COLO668 (cell line): Measurements from ENCODE around the gene FERD3L.
"Not testable (repeated sequence)": the region's sequence is repeated elsewhere in the genome, so short reads cannot be mapped to it uniquely, and the experiment has no call there.

Experiments
- DNase-seq: peaks from one replicate; lab custom pipeline; 2025; ENCODE audit not compliant: unreplicated experiment; lab: John Stamatoyannopoulos, UW

The FERD3L gene

GRCh38 chr7:19144661-19145433 lies at the start of gene FERD3L:
Gene FERD3L (minus strand): TSS chr7:19145421. CDS start chr7:19145362, 59 bp downstream.
- DNase-seq: no peak

GRCh38 chr7:19194417-19194816 lies 49.2 kb upstream of the FERD3L start:
- DNase-seq: not testable (repeated sequence)

GRCh38 chr7:19181634-19182033 lies 36.4 kb upstream of the FERD3L start:
- DNase-seq: no peak

GRCh38 chr7:19178595-19178994 lies 33.4 kb upstream of the FERD3L start:
- DNase-seq: no peak

- no peak for DNase-seq
These were observed 32.0 kb upstream of the FERD3L start for GRCh38 chr7:19177269-19177668.

GRCh38 chr7:19175241-19175640 lies 30.0 kb upstream of the FERD3L start:
- no peak for DNase-seq

GRCh38 chr7:19161671-19162070 lies 16.4 kb upstream of the FERD3L start:
- no peak for DNase-seq

GRCh38 chr7:19146699-19147098 lies 1.5 kb upstream of the FERD3L start:
- DNase-seq: no peak

GRCh38 chr7:19145434-19146115 lies 354 bp upstream of the FERD3L start:
- DNase-seq: no peak

GRCh38 chr7:19143881-19144574 lies 1.2 kb downstream of the FERD3L start:
- no peak for DNase-seq

- no peak for DNase-seq
These were observed 5.4 kb downstream of the FERD3L start for GRCh38 chr7:19139706-19140327.

- no peak for DNase-seq
These were observed 11.3 kb downstream of the FERD3L start for GRCh38 chr7:19133886-19134285.

- DNase-seq: no peak
These were observed 11.8 kb downstream of the FERD3L start for GRCh38 chr7:19133390-19133789.

GRCh38 chr7:19128856-19129255 lies 16.4 kb downstream of the FERD3L start:
- no peak for DNase-seq

- DNase-seq: no peak
These were observed 23.1 kb downstream of the FERD3L start for GRCh38 chr7:19121977-19122588.

GRCh38 chr7:19119870-19120486 lies 25.2 kb downstream of the FERD3L start:
- no peak for DNase-seq

- DNase-seq: no peak
These were observed 25.8 kb downstream of the FERD3L start for GRCh38 chr7:19119372-19119771.

GRCh38 chr7:19118636-19119371 lies 26.4 kb downstream of the FERD3L start:
- no peak for DNase-seq

- DNase-seq: peak; percentile 45
These were observed 27.2 kb downstream of the FERD3L start for GRCh38 chr7:19117870-19118608.
